GM19023 (cell line): ENCODE measurements around the gene PRDM7.

Experiments
- ATAC-seq: cut with Tn5 transposase; IDR thresholded peaks from one replicate; pipeline ENCODE4 v1.9.1; 2021; ENCODE audit warnings: mild to moderate bottlenecking, moderate library complexity; ENCODE audit not compliant: unreplicated experiment

The PRDM7 gene

GRCh38 chr16:90040152-90041023 is 36.7 kb downstream of the PRDM7 start:
- no peak for ATAC-seq

DNA sequence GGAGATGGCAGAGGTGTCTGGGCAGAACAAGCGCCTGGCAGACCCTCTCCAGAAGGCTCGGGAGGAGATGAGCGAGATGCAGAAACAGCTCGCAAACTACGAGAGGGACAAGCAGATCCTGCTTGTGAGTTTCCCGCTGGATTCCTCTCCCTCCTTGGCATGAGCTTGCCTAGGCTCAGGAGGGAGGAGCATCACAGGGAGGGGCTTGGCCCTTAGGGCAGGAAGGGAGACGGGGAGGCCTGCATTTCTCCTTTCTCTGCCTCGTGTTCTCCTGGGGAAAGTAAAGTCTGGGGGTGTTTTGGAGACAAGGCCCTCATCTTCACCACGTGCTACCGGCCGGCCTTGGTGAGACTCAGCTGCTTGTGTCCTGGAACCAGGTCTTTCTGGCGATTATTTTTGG is 39.9 kb downstream of the PRDM7 start:
- ATAC-seq: no peak

GRCh38 chr16:90035902-90036301 is 41.2 kb downstream of the PRDM7 start:
- no peak for ATAC-seq

- ATAC-seq: no peak
Observed at GRCh38 chr16:90034504-90034903, 42.6 kb downstream of the PRDM7 start.

DNA sequence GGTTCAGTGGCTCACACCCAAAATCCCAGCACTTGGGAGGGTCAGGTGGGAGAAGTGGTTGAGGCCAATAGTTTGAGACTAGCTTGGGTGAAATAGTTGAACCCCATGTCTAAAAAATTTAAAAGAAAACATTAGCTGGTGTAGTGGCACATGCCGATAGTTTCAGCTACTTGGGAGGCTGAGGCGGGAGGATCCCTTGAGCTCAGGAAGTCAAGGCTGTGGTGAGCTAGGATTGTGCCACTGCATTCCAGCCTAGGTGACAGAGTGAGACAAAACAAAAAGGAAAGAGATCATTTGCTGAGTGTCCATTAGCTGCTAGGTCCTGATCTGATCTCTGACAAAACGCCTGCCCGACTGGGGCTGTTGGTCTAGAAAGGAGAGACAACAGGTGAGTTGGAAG is 43.7 kb downstream of the PRDM7 start:
- no peak for ATAC-seq

- ATAC-seq: no peak
Observed at GRCh38 chr16:90032674-90033331, 44.3 kb downstream of the PRDM7 start.

- ATAC-seq: no peak
Observed at GRCh38 chr16:90031931-90032673, 45.0 kb downstream of the PRDM7 start.

DNA sequence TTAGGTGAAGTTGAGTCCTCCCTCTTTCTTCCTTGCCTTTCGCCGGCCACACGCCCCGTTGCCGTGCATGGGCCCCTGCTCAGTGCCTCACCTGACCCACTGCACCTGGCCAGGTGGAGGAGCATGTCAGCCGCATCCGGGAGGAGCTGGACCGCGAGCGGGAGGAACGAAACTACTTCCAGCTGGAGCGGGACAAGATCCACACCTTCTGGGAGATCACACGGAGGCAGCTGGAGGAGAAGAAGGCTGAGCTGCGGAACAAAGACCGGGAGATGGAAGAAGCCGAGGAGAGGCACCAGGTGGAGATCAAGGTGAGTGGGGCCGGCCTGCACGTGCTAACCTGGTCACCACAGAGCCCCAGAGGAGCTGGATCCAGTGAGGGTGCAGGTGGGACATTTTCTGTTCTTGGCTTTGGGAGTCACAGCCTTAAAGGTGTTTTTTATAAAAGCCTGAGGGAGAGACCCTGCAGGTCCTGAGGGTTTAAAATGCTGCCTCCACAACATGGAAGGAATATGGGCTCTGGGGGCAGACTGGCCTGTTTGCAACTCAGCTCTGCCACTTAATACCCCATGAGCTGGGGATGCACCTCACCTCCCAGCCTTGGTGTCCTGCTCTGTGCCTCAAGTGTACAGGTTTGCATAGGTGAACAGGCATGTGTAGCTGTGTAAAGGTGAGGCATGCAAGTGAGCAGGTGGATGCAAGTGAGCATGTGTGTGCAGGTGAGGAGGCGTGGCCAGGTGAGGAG is 45.8 kb downstream of the PRDM7 start:
- ATAC-seq: no peak

- ATAC-seq: no peak
Observed at GRCh38 chr16:90028985-90029384, 48.1 kb downstream of the PRDM7 start.

DNA sequence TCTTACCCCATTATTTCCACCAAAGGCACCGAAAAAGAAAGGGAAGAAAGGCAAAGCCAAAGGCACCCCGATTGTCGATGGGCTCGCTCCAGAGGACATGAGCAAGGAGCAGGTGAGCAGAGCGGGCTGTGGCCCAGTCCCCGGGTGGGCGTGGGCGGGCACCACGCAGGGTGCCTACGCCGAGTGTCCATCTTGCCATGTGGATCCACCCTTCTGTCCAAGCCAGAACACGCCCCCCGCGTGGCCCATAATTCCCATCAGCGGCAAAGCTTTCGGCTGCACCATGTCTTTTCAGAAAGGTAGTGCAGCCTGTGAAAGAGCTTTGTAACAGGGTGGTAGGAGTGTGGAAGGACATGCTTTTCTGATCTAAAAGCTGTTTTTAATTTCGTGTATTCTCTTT is 49.5 kb downstream of the PRDM7 start:
- no peak for ATAC-seq

DNA sequence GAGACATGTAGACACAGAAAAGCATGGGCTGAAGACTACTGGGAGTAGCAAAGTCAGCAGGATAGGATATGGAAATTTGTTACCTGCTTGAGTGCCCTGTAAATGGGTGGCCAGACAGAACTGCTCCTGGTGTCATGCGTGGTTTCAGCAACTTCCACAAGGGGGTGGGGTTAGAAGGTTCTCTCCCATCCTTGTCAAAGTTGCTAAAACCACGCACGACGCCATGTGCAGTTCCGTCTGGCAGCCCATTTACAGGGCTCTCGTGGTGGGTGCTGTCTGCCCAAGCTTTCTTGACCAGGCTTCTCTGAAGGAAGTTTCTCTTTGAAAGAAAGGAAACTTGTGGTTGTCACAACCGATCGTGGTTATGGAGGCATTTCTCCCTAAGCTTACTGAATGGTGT is 51.0 kb downstream of the PRDM7 start:
- ATAC-seq: no peak

DNA sequence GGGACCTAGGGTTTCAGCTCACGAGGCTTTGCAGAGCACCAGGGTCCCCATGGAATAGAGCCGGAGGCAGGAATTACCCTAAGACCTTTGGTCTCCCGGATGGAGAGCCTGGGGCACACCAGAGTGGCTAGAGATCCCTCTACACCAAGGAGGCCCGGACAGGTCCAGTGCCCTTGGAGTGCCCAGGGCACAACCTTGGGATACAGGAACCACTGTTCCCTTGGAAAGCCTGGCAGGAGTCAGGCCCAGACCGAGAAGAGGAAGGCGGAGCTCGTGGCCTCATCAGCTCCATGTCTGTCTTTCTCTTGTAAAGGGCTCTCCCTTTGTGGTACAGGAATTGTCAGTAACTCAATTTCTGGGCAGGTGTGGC is 54.1 kb downstream of the PRDM7 start:
- ATAC-seq: no peak

DNA sequence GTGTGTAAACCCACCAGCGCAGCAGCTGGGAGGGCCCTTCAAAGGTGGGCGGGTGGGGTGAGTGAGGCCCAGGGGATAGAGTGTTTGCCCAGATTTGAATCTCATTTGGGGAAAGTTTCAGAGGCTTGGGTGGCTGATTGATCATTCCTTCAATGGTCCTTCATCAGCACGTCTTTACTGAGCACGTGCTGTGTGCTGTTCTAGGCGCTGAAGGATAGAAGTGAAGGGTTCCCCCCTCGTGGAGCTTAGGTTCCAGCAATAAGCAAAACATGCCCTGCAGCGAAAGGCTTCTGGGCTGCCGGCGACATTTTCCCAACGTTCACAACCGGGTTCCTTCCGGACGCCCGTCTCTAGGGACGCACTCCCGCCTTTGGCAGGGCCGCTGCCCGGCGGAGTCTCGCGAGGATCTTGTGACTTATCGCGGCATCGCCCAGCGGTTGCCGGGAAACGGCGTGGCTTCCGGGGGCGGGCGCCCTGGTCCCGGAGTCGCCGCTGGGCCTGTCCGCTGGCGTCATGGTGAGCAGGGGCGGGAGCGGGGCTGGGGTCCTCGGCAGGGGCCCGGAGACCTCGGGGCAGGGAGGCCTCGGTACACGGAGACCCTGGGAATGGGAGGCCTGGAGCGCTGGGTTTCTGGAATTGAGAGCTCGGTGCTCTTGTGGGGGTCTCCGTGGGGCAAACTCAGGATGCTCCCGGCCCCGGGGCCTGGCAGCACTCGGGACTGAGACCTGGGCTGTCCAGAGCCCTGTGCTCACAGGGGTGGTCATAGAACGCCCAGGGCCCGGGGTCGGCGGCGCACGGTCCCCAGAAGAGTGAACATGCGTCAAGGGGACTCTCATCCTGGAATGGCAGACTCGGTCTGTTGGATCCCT is 54.7 kb downstream of the PRDM7 start:
- ATAC-seq: peak; percentile 53

DNA sequence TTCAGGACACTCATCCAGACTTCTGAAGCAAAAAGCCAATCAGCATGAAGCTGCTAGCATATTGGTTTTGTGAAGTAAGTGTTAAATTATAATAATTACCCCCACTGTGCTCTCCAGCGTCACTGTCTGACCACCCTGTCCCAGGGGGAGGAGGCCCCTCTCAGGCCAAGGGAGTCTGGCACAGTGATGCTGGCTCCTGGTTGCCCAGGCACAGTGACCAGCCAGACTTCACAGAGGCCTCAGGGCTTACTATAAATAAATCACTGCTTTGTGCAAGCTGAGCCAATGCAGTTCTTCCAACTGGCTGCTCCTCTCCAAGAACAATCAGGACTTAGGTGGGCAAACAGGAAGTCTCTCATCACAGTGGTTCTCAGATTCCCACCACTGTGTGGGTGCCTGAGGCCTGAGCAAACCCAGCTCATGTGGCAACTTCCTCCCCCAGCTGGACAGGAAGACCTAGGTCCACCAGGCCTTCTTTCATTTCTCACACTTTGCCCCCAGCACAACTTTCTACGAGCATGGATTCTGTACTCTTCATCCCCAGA is 56.2 kb downstream of the PRDM7 start:
- ATAC-seq: no peak

- ATAC-seq: no peak
Observed at GRCh38 chr16:90020260-90020837, 56.8 kb downstream of the PRDM7 start.

- no peak for ATAC-seq
Observed at GRCh38 chr16:90019543-90020259, 57.4 kb downstream of the PRDM7 start.

DNA sequence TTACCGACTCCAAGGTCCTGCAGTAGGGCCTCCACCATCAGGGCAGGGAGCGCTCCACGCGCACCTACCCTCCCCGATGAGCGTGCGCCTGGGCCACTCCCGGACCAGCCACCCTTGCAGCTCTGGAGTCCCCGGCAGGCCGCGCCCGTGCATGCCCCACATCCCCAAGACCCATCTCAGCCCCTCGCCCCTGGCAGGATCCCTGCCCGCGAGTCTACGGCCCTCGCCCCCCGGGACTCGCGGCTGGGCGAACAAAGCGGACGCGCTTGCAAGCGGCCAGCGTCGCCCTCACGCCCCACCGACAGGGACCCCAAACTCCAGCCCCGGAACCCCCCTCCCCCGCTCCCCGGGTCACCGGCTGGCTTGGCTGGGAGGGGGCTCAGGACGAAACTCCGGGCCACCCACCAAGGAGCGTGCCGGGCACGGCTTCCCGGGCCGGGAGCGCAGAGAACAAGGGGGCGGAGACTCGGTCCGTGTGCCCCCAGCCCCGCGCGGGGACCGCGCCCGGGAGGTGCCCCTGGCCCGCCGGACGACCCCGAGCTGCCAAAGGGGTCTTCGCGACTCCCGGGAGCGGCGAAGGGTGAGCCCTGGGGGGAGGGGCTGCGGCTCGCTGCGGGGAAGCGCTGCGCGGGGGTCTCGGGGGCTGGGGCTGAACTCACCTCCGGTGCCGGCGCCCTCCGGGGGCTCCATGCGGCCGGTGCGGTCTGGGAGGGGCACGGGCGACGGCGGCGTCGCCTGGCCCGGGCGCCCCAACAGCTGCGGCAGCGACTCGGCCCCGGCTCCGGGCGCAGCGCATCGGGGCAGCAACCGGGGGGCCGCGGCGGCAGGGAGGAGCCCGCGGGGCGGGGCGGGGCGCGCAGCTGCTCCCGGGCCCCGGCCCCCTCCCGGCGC is 58.2 kb downstream of the PRDM7 start, which contains the start of gene DBNDD1:
Gene DBNDD1 (minus strand): TSS at position 805 of the 891 bp plus-strand sequence. CDS start 115 bp downstream, at position 690.
- ATAC-seq: no peak

- ATAC-seq: no peak
Observed at GRCh38 chr16:90018297-90018651, 58.9 kb downstream of the PRDM7 start.
